ENCODE results near the gene BLOC1S4.
"Not testable (repeated sequence)": the region's sequence is repeated elsewhere in the genome, so short reads cannot be mapped to it uniquely, and the experiment has no call there.

The BLOC1S4 gene

GRCh38 chr4:6719611-6720179, 3.7 kb downstream of the BLOC1S4 start:
- no peaks in the 10 kb centered on the region for H3K9me3 ChIP-seq (ENCODE audit: control insufficient read depth, insufficient read depth, low read length)
- no peaks in the 10 kb centered on the region for H3K36me3 ChIP-seq (ENCODE audit: insufficient read depth, low read length)
- no peaks in the 10 kb centered on the region; the same call in 1 of the 2 replicates for H3K4me1 ChIP-seq (ENCODE audit: insufficient read depth, low read length)
- no peak overlapping the region for H3K9ac ChIP-seq (ENCODE audit: low read depth, low read length)

DNA sequence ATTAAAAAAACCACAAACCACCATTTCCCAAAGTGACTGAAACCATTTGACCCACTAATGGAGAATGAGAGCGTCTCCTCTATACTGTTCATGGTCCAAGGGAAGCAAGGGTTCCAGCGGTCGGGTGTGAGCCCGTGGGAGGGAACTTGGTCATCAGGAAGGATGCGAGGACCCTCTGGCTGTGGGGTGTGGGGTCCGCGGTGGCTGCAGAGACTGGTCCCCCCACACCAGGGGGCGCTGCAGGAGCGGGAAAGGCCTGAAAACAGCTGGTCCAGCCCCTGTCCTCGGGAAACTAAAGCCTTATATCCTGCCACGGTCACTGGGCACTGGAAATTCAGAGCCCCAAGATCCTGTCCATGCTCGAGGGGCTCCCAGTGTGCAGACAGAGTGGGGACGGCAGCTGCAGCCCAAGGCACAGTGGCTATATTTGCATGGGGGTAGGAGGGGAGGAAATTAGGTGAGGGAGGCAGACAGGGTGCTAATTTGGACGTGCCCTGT, 4.3 kb downstream of the BLOC1S4 start:
- H3K36me3 ChIP-seq (ENCODE audit: insufficient read depth, low read length): no peaks in the 10 kb centered on the region
- no peak overlapping the region for H3K9ac ChIP-seq (ENCODE audit: low read depth, low read length)
- no peaks in the 10 kb centered on the region for H3K9me3 ChIP-seq (ENCODE audit: control insufficient read depth, insufficient read depth, low read length)
- no peaks in the 10 kb centered on the region; the same call in 1 of the 2 replicates for H3K4me1 ChIP-seq (ENCODE audit: insufficient read depth, low read length)

GRCh38 chr4:6721121-6721520, 5.1 kb downstream of the BLOC1S4 start:
- no peaks in the 10 kb centered on the region for H3K9me3 ChIP-seq (ENCODE audit: control insufficient read depth, insufficient read depth, low read length)
- no peaks in the 10 kb centered on the region; the same call in 1 of the 2 replicates for H3K4me1 ChIP-seq (ENCODE audit: insufficient read depth, low read length)
- no peaks in the 10 kb centered on the region for H3K36me3 ChIP-seq (ENCODE audit: insufficient read depth, low read length)
- no peak overlapping the region for H3K9ac ChIP-seq (ENCODE audit: low read depth, low read length)

- H3K4me1 ChIP-seq (ENCODE audit: insufficient read depth, low read length): peaks cover under 1% of the 10 kb centered on the region; the same call in 1 of the 2 replicates
- no peak overlapping the region for H3K9ac ChIP-seq (ENCODE audit: low read depth, low read length)
- no peaks in the 10 kb centered on the region for H3K9me3 ChIP-seq (ENCODE audit: control insufficient read depth, insufficient read depth, low read length)
- H3K36me3 ChIP-seq (ENCODE audit: insufficient read depth, low read length): no peaks in the 10 kb centered on the region
Measured at GRCh38 chr4:6722891-6723290, 6.9 kb downstream of the BLOC1S4 start.

GRCh38 chr4:6723851-6724250, 7.9 kb downstream of the BLOC1S4 start:
- H3K9me3 ChIP-seq (ENCODE audit: control insufficient read depth, insufficient read depth, low read length): no peaks in the 10 kb centered on the region
- H3K4me1 ChIP-seq (ENCODE audit: insufficient read depth, low read length): peaks cover 4% of the 10 kb centered on the region; the same call in 1 of the 2 replicates
- no peak overlapping the region for H3K9ac ChIP-seq (ENCODE audit: low read depth, low read length)
- H3K36me3 ChIP-seq (ENCODE audit: insufficient read depth, low read length): no peaks in the 10 kb centered on the region

DNA sequence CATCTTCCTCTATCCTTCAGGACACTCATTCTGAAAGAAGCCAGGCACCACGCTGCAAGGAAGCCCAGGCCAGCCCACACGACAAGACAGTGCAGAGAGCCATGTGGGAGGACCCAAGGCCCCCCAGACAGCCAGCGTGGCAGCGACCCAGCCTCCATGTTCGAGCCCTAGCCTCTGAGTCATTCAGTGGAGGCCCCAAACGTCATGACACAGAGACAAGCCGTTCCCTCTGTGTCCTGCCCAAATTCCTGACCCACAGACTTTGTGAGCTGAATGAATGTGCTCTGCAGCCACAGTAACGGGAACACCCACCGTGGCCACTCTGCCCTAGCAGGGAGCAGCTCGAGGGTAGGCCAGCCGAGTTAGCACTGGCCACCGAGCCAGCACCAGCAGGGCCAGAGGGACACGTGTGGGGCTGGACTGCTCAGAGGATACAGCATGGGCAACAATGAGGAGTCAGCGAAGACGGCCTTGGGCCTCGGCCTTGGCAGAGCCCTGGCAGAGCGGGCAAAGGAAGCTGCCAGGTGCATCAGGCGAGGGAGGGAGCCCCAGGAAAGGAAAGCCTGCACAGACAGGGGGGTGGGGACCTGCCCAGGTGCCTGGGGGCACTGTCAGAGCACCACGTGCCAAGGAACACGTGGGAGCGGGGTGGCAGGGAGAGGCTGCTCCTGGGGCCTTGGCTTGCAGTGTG, 8.6 kb downstream of the BLOC1S4 start:
- Histone ChIP-seq H3K36me3 (ENCODE audit: insufficient read depth, low read length) (no peaks in the 10 kb centered on the region), H3K9ac (ENCODE audit: low read depth, low read length) (no peak overlapping the region), H3K4me1 (ENCODE audit: insufficient read depth, low read length) (peaks cover 4% of the 10 kb centered on the region; the same call in 1 of the 2 replicates), H3K9me3 (ENCODE audit: control insufficient read depth, insufficient read depth, low read length) (no peaks in the 10 kb centered on the region)

DNA sequence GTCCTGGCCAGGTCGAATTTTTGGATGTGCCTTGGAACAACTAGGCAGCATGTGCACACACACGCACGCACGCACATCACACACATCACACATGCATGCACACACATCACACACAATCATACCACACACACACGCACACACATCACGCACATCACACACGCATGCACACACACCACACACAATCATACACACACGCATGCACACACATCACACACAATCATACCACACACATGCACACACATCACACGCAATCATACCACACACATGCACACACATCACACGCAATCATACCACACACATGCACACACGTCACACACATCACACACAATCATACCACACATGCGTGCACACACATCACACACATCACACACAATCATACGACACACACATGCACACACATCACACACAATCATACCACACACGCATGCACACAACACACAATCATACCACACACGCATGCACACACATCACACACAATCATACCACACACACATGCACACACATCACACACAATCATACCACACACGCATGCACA, 9.5 kb downstream of the BLOC1S4 start:
- not testable (repeated sequence) for H3K9ac ChIP-seq (ENCODE audit: low read depth, low read length); H3K9me3 ChIP-seq (ENCODE audit: control insufficient read depth, insufficient read depth, low read length); H3K4me1 ChIP-seq (ENCODE audit: insufficient read depth, low read length); H3K36me3 ChIP-seq (ENCODE audit: insufficient read depth, low read length)

- Histone ChIP-seq H3K9ac (ENCODE audit: low read depth, low read length) (no peak overlapping the region), H3K9me3 (ENCODE audit: control insufficient read depth, insufficient read depth, low read length) (no peaks in the 10 kb centered on the region), H3K4me1 (ENCODE audit: insufficient read depth, low read length) (peaks cover 7% of the 10 kb centered on the region; the same call in 1 of the 2 replicates), H3K36me3 (ENCODE audit: insufficient read depth, low read length) (no peaks in the 10 kb centered on the region)
Measured at GRCh38 chr4:6727081-6727942, 11.3 kb downstream of the BLOC1S4 start.

GRCh38 chr4:6727943-6728250, 11.9 kb downstream of the BLOC1S4 start:
- Histone ChIP-seq H3K9ac (ENCODE audit: low read depth, low read length) (no peak overlapping the region), H3K9me3 (ENCODE audit: control insufficient read depth, insufficient read depth, low read length) (no peaks in the 10 kb centered on the region), H3K4me1 (ENCODE audit: insufficient read depth, low read length) (peaks cover 13% of the 10 kb centered on the region; the same call in 1 of the 2 replicates), H3K36me3 (ENCODE audit: insufficient read depth, low read length) (no peaks in the 10 kb centered on the region)

- Histone ChIP-seq H3K36me3 (ENCODE audit: insufficient read depth, low read length) (no peaks in the 10 kb centered on the region), H3K9ac (ENCODE audit: low read depth, low read length) (no peak overlapping the region), H3K9me3 (ENCODE audit: control insufficient read depth, insufficient read depth, low read length) (no peaks in the 10 kb centered on the region), H3K4me1 (ENCODE audit: insufficient read depth, low read length) (peaks cover 14% of the 10 kb centered on the region; the same call in 1 of the 2 replicates)
Measured at GRCh38 chr4:6728320-6729029, 12.5 kb downstream of the BLOC1S4 start.

- Histone ChIP-seq H3K36me3 (ENCODE audit: insufficient read depth, low read length) (no peaks in the 10 kb centered on the region), H3K9ac (ENCODE audit: low read depth, low read length) (no peak overlapping the region), H3K9me3 (ENCODE audit: control insufficient read depth, insufficient read depth, low read length) (no peaks in the 10 kb centered on the region), H3K4me1 (ENCODE audit: insufficient read depth, low read length) (peaks cover 14% of the 10 kb centered on the region; the same call in 1 of the 2 replicates)
Measured at GRCh38 chr4:6730603-6731317, 14.8 kb downstream of the BLOC1S4 start.

DNA sequence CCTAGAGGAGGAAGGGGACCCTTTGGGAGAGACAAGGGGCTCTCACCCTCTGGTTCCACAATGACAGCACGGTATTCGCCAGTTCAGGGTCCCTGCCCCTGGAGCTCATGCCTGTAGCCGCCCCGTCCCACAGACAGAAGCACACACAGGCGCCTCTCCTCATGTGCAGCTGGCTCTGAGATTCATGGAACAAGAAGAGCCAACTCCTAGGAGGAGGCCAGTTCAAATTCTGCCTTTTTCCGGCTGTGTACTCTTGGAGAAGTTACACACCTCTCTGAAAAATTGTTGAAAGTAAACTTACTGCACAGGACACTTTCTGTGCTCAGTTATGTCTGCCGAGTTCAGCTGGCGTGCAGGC, 15.3 kb downstream of the BLOC1S4 start:
- no peaks in the 10 kb centered on the region for H3K9me3 ChIP-seq (ENCODE audit: control insufficient read depth, insufficient read depth, low read length)
- no peaks in the 10 kb centered on the region for H3K36me3 ChIP-seq (ENCODE audit: insufficient read depth, low read length)
- no peak overlapping the region for H3K9ac ChIP-seq (ENCODE audit: low read depth, low read length)
- peaks cover 14% of the 10 kb centered on the region; the same call in 1 of the 2 replicates for H3K4me1 ChIP-seq (ENCODE audit: insufficient read depth, low read length)

DNA sequence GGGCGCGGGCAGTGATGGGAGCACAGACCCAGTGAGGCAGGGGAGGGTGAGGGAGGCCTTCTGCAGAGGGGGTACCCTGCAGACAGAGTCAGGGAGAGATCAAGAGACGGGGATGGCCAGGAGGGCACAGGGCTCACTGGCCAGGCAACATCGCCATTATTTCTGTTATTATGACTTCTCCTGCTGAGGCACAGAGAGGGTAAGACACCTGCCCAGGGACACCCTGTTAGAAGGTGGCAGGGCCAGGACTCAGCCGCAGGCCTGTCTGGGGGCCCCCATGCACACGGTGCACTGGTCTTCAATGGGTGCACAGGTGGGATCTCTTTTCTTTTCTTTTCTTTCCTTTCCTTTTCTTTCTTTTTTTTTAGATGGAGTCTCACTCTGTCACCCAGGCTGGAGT, 15.8 kb downstream of the BLOC1S4 start:
- Histone ChIP-seq H3K9me3 (ENCODE audit: control insufficient read depth, insufficient read depth, low read length) (no peaks in the 10 kb centered on the region), H3K9ac (ENCODE audit: low read depth, low read length) (no peak overlapping the region), H3K4me1 (ENCODE audit: insufficient read depth, low read length) (peaks cover 14% of the 10 kb centered on the region; the same call in 1 of the 2 replicates), H3K36me3 (ENCODE audit: insufficient read depth, low read length) (no peaks in the 10 kb centered on the region)
